Measurements from ENCODE around the gene ELOVL1.

Gene ELOVL1

DNA sequence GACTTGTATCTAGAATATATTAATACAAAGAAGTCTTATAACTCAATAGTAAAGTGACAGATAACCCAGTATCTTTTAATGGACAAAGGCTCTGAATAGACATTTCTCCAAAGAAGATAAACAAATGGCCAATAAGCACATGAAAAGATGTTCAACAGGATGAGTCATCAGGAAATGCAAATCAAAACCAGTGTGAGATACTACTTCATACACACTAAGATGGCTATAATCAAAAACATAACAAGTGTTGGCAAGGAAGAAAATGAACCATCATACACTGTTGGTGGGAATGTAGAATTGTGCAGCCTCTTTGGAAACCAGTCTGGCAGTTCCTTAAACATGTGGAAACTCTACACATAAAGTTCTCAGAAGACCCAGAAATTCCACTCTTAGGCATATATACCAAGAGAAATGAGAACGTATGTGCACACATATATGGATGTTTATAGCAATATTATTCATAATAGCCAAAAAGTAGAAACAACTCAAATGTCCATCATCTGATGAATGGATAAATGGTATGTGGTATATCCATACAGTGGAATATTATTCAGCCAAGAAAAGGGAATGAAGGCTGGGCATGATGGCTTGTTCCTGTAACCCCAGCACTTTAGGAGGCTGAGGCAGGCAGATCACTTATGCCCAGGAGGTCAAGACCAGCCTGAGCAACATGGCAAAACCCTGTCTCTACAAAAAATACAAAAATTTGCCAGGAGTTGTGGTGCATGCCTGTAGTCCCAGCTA is 40.1 kb downstream of the ELOVL1 start:
- DNase-seq (ENCODE audit: low read depth): no peak

DNA sequence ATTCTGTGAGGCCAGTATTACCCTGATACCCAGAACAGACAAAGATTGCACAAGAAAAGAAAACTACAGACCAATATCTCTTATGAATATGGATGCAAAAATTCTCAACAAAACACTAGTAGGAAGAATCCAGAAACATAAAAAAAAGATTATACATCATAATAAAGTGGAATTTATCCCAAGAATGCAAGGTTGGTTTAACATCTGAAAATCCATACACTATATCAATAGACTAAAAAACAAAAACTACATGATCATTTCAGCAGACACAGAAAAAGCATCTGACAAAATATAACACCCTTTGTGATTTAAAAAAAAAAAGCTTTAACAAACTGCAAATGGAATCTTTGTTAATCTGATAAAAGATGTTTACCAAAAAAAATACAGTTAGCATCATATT is 42.4 kb downstream of the ELOVL1 start:
- DNase-seq (ENCODE audit: low read depth): no peak

DNA sequence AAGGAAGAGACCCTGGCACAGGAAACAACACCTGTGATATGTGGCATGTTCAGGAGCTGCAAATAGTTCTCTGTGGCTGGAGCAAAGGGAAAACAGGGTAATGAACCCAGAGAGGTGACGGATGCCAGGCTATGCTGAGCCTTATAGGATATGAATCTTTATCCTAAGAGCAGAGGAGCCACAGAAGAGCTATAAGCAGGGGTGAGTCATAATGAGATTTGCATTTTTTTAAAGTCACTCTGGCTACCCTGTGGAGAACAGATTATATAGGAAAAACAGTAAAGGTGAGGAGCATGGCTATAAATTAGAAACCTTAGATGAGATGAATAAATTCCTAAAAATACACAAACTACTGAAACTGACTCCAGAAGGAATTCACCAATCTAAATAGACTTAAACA is 43.0 kb downstream of the ELOVL1 start:
- no peak for DNase-seq (ENCODE audit: low read depth)

DNA sequence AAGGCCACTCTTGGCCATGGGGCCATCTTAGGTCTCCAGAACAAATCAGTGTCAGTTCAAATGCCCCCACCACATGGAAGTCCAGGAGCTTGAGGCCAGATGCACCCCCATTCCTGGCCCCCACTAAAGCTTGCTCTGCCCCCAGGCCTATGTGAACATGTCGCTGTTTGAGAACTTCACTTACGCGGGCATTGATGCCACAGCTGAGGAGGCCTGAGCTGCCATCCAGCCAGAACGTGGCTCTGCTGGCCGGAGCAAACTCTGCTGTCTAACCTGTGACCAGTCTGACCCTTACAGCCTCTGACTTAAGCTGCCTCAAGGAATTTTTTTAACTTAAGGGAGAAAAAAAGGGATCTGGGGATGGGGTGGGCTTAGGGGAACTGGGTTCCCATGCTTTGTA is 45.3 kb downstream of the ELOVL1 start:
- DNase-seq (ENCODE audit: low read depth): no peak

DNA sequence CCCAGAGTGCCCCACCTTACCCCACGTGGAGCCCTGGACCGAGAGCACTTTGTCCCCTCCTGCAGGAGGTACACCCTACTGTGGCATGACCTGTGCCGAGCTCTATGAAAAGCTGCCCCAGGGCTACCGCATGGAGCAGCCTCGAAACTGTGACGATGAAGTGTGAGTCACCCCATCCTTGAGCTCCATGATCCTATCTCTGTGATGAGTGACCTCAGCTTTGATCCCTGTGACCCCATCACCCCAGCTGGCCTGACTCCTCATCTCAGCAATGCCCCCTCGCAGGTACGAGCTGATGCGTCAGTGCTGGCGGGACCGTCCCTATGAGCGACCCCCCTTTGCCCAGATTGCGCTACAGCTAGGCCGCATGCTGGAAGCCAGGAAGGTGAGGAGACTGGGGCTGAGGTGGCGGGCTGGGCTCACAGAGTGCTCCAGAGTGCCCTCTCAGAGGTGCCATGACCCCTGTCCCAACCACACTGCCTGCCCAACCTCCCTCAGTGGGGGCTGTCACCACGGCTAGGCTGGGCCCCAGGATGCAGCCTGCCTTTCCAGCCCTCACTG is 46.4 kb downstream of the ELOVL1 start:
- DNase-seq (ENCODE audit: low read depth): no peak

DNA sequence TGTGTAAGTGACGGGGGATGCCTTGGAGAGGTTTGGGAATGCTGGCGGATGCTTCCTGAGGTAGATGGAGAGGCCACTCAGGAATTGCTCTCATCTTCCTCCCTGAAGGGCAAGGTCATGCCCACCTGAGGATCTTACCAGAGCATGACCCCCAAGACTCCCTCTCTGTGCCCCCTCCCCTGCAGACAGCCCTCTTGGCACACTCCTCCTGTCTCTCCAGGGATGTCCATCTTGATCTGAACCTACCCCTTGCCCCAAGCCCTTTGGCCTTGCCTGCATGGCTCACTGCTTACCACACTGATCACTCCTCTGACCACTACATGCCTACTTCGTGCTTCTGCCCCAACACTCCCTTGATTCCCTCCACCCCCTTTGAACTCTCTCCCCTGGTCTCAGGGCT is 48.0 kb downstream of the ELOVL1 start:
- no peak for DNase-seq (ENCODE audit: low read depth)

DNA sequence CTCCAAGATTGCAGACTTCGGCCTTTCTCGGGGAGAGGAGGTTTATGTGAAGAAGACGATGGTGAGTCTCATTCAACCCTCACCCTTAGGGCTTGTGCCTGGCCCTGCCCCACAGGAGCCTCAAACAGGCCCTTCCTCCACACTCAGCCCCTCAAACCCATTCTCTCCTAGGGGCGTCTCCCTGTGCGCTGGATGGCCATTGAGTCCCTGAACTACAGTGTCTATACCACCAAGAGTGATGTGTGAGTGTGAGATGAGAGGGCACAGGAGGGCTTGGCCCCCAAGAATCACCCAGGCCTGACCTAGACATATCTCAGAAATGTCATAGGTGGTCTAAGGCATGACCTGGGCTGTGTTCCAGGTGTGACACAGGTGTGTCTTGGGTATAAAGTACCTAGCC is 48.5 kb downstream of the ELOVL1 start:
- DNase-seq (ENCODE audit: low read depth): no peak

DNA sequence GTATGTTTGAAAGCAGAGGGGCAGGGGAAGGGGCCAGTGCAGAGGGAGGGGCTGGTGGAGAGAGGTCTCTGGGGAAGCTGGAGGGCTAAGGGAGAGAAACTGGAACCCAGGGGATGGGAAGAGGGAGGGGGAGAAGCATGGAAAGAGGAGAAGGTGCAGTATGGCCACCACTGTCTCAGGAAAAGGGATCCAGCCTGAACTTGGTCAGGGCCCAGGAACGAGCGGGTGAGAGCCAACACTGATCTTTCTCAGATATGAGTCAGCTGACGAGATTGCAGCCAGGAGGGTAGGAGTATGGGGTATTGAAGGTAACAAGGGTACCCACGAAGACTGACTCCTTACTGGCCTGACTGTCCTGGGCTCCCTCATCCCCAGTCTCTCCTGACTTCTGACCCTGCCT is 49.0 kb downstream of the ELOVL1 start:
- DNase-seq (ENCODE audit: low read depth): no peak

DNA sequence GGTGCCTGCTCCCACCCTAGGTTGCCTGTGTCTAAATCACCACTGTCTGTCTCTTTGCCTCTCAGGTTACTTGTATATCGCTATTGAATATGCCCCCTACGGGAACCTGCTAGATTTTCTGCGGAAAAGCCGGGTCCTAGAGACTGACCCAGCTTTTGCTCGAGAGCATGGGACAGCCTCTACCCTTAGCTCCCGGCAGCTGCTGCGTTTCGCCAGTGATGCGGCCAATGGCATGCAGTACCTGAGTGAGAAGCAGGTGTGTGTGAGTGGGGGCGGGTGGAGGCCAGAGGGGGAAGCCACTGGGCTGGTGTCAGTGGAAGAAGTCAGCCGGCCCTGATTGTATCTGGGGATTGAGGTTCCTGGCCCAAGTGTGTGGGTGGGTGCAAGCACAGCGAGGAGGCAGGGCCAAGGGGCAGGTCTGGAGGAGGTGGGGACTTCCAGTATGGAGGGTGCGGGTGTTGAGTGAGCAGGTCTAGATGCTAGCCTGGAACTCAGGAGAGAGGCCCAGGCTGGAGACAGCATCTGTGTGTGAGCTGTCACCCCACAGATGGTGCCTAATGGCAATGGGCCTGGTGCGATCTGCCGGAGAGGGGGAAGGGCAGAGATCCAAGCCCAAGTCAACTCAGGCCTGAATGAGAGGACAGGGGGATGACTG is 49.9 kb downstream of the ELOVL1 start:
- no peak for DNase-seq (ENCODE audit: low read depth)

DNA sequence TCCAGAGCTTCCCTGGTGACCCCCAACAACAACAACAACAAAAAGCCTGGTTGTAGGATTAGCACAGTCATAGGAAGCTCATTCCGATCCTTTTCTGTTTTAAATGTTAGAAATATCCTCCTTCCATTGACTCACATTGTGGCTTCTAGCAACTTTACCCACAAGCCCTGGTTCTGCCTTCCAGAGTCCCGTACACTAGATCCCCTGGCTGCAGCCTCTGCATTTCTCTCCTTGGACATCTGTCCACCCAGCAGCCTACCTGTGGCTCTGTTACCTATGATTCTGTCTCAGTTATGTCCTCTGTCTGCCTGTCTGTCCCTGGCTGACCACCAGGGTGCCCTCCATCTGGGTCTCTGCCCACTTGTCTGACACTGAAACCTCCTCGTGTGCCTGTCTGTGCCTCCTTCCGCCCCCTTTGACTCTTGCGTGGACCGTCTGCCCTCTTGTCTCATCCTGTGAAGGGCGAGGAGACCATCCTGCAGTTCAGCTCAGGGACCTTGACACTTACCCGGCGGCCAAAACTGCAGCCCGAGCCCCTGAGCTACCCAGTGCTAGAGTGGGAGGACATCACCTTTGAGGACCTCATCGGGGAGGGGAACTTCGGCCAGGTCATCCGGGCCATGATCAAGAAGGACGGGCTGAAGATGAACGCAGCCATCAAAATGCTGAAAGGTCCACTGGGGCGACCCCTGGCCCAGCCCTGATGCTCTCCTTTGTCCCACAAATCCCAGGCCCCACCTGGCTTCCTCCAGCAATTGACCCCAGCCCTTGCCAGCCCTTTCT is 50.9 kb downstream of the ELOVL1 start:
- DNase-seq (ENCODE audit: low read depth): no peak

DNA sequence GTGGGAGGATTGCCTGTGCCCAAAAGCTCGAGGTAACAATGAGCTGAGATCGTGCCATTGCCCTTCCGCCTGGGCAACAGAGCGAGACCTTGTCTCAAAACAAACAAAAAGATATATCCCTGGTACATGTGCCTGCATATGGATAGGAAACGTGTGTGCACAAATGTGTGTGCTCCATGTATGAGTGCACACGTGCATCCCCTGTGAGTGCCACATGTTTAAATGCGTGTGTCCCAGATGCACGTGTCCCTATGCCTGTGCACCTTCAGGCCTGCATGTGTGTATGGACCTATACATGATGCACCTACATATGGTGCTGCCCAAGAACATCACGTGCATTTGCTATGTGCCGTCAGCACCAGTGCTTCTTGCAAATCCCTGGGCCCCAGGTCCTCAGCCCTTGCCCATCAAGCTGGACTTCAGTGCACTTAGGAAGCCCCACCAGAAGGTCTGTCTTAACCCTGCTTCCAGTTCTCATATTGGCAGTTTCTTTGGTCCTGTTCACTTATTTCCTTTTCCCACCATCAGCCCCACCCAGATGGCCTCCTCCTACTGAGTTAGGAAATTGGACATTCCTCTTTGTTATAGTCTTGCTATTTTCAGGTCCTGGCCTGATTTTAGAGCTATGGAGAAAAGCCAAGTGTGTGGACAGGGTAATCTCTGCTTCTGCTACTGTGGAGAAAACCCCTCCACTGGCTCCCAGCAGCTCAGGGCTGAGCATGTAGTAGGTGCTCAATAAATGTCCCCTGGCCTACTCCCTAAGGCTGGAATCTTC is 51.7 kb downstream of the ELOVL1 start:
- DNase-seq (ENCODE audit: low read depth): no peak

DNA sequence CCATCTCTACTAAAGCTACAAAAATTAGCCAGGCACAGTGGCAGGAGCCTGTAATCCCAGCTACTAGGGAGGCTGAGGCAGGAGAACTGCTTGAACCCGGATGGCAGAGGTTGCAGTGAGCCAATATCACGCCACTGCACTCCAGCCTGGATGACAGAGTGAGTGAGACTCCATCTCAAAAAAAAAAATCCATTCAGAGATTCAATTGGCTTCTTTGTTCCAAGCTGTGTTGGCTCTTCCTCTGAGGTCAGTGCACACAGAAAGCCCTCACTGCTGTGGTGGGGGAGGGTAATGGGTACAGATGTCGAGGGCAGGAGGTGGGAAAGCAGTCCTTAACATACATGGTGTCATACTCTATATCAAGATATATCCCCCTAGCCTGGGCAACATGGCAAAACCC is 52.3 kb downstream of the ELOVL1 start:
- no peak for DNase-seq (ENCODE audit: low read depth)

DNA sequence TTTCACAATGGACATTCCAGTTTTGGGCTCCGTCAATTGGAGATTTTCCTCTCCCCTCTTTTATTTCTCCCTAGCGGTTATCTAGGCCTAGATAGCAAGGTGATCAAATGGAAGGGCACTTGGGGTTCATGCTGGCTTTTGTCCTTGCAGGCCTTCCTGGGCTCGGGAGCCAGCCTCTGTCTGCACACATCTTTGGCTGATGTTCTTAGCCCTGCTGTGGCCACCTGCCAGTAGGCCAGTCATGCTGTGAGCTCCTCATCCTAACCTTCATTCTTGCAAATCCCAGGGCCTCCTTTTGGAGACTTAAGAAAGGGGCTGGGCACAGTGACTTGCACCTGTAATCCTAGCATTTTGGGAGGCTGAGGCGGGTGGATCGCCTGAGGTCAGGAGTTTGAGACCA is 53.6 kb downstream of the ELOVL1 start:
- DNase-seq (ENCODE audit: low read depth): no peak

DNA sequence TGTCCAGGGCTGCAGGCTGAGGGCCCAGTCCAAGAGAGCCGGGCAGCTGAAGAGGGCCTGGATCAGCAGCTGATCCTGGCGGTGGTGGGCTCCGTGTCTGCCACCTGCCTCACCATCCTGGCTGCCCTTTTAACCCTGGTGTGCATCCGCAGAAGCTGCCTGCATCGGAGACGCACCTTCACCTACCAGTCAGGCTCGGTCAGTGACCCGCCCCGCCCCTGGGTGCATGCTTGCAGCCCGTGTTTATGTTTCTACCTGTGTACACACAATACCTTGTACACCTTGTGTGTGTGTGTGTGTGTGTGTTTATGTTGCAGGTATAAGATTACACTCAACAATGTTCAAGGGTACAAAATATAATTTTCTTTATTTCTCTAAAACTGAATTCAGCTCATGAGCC is 54.0 kb downstream of the ELOVL1 start:
- no peak for DNase-seq (ENCODE audit: low read depth)

All from activated T-cell treated with anti-CD3 and anti-CD28 coated beads for 1 hour (primary cell).